ENCODE results near the gene TXNDC16.
"Not testable (repeated sequence)": the region's sequence is repeated elsewhere in the genome, so short reads cannot be mapped to it uniquely, and the experiment has no call there.

Gene TXNDC16, protein sequence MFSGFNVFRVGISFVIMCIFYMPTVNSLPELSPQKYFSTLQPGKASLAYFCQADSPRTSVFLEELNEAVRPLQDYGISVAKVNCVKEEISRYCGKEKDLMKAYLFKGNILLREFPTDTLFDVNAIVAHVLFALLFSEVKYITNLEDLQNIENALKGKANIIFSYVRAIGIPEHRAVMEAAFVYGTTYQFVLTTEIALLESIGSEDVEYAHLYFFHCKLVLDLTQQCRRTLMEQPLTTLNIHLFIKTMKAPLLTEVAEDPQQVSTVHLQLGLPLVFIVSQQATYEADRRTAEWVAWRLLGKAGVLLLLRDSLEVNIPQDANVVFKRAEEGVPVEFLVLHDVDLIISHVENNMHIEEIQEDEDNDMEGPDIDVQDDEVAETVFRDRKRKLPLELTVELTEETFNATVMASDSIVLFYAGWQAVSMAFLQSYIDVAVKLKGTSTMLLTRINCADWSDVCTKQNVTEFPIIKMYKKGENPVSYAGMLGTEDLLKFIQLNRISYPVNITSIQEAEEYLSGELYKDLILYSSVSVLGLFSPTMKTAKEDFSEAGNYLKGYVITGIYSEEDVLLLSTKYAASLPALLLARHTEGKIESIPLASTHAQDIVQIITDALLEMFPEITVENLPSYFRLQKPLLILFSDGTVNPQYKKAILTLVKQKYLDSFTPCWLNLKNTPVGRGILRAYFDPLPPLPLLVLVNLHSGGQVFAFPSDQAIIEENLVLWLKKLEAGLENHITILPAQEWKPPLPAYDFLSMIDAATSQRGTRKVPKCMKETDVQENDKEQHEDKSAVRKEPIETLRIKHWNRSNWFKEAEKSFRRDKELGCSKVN

GRCh38 chr14:52552063-52552988, at the start of gene TXNDC16, which contains the start of gene GPR137C:
Gene TXNDC16, minus strand, starts transcription at chr14:52552505. Its CDS starts 8,948 bp downstream, at chr14:52543557.
Gene GPR137C, plus strand, starts transcription at chr14:52552836. Its CDS starts 312 bp downstream, at chr14:52553148.
- DNase-seq (ENCODE audit: low spot score), result peak; percentile 98

GRCh38 chr14:52599974-52600373, 47.7 kb upstream of the TXNDC16 start:
- DNase-seq (ENCODE audit: low spot score), result no peak

GRCh38 chr14:52598568-52598967, 46.3 kb upstream of the TXNDC16 start:
- no peak for DNase-seq (ENCODE audit: low spot score)

DNA sequence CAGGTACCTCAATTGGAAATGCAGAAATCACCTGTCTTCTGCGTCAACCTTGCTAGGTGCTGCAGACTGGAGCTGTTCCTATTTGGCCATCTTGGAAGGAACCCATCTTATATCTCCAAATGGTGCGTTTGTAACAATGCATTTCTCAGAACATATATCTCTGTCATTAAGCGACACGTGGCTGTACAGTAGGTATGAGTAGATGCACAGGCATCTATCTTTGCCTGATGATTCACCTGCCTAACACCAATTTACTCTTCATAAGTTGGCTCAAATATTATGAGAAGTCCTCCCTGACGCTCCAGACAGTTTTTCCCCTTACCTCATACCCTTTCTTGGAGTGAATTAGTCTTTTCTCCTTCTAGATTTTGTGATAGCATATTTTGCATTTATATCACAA, 44.6 kb upstream of the TXNDC16 start:
- no peak for DNase-seq (ENCODE audit: low spot score)

- no peak for DNase-seq (ENCODE audit: low spot score)
Measured at GRCh38 chr14:52596320-52596719, 44.0 kb upstream of the TXNDC16 start.

GRCh38 chr14:52590318-52590717, 38.0 kb upstream of the TXNDC16 start:
- DNase-seq (ENCODE audit: low spot score), result no peak

DNA sequence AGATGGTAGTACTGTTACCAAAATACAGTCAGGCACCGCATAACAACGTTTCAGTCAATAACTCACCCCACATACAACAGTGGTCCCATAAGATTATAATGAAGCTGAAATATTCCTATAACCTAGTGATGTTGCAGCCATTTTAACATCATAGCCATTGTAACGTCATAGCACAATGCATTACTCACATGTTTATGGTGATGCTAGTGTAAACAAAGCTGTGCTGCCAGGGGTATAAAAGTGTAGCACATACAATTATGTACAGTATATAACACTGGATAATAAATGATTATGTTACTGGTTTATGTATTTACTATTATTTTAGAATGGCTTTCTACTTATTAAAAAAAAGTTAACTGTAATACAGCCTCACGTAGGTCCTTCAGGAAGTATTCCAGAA, 37.3 kb upstream of the TXNDC16 start:
- no peak for DNase-seq (ENCODE audit: low spot score)

DNA sequence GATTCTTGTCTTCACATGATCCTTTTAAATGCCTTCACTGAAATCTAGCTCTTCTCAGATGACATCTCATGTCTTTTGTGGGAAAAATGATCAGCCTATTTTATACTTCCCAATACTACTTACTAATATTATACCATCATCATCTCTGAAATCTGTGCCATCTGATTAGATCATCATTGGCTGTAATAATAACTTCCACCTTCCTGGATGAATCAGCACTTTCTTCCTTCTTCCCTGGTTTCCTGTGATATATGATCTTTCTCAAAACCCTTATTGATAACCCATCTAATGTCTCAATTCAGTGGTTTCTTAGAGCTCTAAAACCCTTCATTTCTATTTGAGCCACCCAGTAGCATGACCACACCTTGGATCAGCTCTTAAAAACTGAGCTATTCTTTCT, 31.2 kb upstream of the TXNDC16 start:
- no peak for DNase-seq (ENCODE audit: low spot score)

DNA sequence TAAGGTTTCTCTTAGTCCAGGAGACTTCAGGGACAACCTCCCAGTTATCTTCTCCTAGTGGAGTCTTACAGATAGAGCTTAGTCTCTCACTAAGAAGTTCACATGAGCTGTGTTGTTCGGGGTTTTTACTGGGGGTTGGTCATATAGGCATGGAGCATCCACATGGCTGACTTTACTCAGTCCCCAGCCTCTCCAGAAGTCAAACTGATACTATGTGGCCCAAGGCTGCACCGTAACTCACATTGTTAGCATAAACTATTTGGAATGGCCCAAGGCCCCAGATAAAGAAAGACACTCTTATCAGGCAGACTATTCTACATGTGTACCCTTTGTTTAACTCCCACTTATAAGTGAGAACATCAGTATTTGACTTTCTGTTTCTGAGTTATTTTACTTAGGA, 23.6 kb upstream of the TXNDC16 start:
- no peak for DNase-seq (ENCODE audit: low spot score)

- DNase-seq (ENCODE audit: low spot score), result not testable (repeated sequence)
Measured at GRCh38 chr14:52568454-52568853, 16.1 kb upstream of the TXNDC16 start.

GRCh38 chr14:52563120-52563519, 10.8 kb upstream of the TXNDC16 start:
- no peak for DNase-seq (ENCODE audit: low spot score)

DNA sequence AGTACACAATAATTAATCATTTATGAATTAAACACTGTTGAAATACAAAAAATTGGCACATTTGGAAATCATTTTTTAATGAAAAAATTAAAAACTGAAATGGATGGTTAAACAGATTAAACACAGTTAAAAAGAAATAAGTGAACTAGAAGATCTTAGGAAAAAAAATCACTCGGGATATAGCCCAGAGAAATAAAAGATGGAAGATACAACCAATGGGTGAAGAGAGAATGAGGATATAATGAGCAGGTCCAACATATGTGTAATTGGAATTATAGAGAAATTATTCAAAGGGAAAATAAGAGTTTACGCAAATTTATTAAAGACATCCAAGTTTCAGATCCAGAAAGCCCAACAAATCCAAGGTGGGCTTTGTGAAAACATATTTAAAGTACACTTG, 6.4 kb upstream of the TXNDC16 start:
- DNase-seq (ENCODE audit: low spot score), result no peak

DNA sequence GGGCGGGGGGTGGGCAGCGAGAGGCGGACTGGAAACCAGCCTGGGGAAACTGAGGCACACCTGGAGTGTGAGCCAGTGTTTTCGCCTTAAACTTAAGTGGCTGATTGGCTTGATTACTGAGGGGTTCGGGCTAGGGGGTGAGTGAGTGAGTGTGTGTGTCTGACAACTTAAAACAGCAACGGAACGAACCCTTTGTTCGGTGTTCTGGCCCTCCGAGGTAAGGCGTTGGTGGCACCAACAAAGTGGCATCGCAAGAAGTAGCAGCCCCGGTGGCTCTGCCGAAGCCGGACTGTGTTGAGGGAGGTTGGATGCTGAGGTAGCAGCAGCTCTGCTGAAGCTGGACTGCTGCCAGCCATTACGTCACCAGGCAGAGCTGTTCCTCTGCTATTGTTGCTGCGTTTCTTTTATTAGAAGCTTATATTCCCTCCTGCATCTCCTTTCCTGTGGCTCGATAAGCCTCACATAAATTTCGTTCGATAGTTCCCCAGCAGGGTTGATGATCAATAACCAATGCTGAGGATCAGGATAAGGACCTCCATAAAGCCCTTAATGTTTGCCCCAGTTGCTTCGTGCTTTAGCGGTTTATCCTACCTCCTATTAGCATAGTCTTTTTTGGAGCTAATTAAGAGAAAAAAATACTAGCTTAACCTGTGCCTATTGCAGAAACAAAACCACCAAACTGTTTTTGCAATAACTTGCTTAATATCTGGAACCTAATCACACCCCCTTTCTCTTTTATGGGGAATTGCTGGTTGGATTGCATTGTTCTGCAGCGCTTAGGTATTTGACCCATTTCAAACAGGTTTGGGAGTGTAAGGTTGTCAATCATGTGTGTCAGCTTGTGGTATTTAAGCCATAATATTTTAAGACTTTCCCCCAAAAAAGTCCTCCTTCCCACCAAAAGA, 1.6 kb upstream of the TXNDC16 start:
- peak; percentile 76 for DNase-seq (ENCODE audit: low spot score)

DNA sequence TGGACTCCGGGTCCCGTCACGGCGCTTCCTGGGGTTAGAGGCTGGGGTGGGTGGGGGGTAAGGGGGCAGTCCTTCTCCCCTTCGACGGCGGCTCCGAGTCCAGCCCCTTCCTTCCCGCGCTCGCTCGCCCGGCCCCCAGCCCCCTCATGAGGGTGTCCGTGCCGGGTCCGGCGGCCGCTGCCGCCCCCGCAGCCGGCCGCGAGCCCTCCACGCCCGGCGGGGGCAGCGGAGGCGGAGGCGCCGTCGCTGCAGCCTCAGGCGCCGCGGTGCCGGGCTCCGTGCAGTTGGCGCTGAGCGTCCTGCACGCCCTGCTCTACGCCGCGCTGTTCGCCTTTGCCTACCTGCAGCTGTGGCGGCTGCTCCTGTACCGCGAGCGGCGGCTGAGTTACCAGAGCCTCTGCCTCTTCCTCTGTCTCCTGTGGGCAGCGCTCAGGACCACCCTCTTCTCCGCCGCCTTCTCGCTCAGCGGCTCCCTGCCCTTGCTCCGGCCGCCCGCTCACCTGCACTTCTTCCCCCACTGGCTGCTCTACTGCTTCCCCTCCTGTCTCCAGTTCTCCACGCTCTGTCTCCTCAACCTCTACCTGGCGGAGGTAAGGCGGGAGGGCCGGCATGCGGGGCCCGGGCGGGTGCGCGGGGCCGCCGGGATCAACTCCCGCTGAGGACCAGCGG, 831 bp upstream of the TXNDC16 start:
- DNase-seq (ENCODE audit: low spot score), result peak; percentile 43

DNA sequence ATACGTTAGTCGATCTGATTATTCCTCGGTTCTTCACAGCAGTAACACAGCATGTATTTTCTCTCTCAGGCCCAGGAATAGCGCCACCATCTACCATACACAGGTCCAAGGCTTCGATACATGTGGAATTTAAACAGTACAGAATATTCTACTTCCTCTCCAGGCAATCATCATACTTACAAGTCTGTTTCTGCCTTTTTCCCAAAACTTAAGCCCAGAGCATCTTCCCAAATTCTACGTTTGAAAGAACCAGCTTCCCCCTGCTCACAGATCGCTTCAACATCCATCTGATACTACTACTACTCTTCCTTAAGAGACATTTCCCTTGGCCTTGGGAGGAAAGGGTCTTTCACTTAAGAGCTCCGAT, 626 bp downstream of the TXNDC16 start:
- peak; percentile 36 for DNase-seq (ENCODE audit: low spot score)

- no peak for DNase-seq (ENCODE audit: low spot score)
Measured at GRCh38 chr14:52551205-52551604, 1.1 kb downstream of the TXNDC16 start.

- no peak for DNase-seq (ENCODE audit: low spot score)
Measured at GRCh38 chr14:52550661-52551060, 1.6 kb downstream of the TXNDC16 start.

- no peak for DNase-seq (ENCODE audit: low spot score)
Measured at GRCh38 chr14:52547526-52547925, 4.8 kb downstream of the TXNDC16 start.

DNA sequence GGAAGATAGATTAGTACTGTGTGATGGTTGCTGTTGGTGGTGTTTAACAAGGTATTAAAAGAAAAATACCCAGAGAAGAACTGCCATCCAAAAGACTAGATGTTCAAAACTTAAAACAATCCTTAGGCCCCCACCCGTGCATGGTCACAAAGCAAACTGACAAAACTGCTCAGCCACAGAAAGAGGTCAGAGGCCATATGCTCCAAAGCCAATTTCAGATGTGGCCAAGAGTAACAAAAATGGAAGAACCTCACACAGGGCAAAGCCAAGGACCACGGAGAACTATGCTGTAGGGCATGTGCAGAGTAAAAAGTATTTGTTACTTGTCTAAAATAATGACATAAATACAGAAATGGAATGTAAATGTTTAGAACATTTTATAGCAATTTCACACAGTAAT, 5.3 kb downstream of the TXNDC16 start:
- no peak for DNase-seq (ENCODE audit: low spot score)

GRCh38 chr14:52546318-52546670, 6.0 kb downstream of the TXNDC16 start:
- no peak for DNase-seq (ENCODE audit: low spot score)

Measured in NAMALWA (cell line).